ENCODE results near the gene COL5A3. TPM values are rescaled to one million over a fixed set of nuclear protein-coding genes. Genes with fewer than 3 reads are reported as not detected.

COL5A3 gene
- polyA plus RNA-seq (ENCODE audit: low read depth in 6 of 6): not detected

GRCh38 chr19:10010247-10010691, at the start of gene COL5A3:
Gene COL5A3, minus strand, starts transcription at chr19:10010504. Its CDS starts 119 bp downstream, at chr19:10010385.
- peaks cover 57 to 85% (median 73%) of the 10 kb centered on the region in 3 donors for H3K27me3 Mint-ChIP-seq
- ATAC-seq (ENCODE audit: low read depth in 2 of 2) (no peak), DNase-seq (no peak)
- peaks cover 0 to 28% of the 10 kb centered on the region in 2 donors for H3K36me3 Mint-ChIP-seq
- H3K9me3 Mint-ChIP-seq: peaks cover 4 to 16% (median 11%) of the 10 kb centered on the region in 7 donors
- H3K27ac Mint-ChIP-seq: no peak within 1 kb of the TSS
- peaks cover 5 to 14% (median 9%) of the 10 kb centered on the region in 3 donors for H3K4me1 Mint-ChIP-seq
- peak within 1 kb of the TSS in 4 of 8 donors; percentile 4 to 48 (median 24) for H3K4me3 Mint-ChIP-seq

DNA sequence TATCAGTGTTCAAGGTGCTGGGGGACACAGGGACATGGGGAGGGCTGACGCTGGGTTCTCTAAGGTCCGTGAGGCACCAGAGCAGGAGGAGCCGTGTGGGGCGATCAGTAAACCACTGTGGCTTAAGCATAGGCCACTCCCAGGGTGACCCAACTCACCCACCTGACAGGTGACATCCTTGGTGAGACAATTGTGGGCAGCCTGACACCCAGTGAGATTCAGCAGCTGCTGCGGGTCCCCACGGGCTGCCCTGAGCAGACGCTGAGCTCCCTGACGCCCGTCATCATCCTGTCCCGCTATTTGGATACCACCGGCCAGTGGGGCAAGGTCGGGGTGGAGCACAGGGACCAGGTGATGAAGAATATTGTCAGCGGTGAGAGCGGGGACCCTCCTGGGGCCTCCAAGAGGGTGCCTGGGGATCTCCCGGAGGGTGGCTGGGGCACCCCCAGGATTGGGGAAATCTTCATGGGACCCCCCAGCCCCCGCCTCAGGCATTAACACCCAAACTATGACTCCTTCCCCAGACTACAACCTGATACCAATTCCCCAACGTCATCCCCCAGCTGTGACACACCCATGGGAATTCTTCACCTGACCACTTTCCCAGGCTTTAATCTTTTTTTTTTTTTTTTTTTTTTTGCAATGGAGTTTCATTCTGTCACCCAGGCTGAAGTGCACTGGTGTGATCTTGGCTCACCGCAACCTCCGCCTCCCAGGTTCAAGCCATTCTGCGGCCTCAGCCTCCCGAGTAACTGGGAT, 42.5 kb upstream of the COL5A3 start:
- Mint-ChIP-seq H3K4me3 (no peak overlapping the region), H3K4me1 (peaks cover 0 to 6% (median 0%) of the 10 kb centered on the region in 3 donors), H3K9me3 (peaks cover 0 to 7% (median 3%) of the 10 kb centered on the region in 7 donors), H3K36me3 (no peaks in the 10 kb centered on the region), H3K27ac (no peak overlapping the region), H3K27me3 (peaks cover 0 to 26% (median 16%) of the 10 kb centered on the region in 3 donors)
- DNase-seq (no peak), ATAC-seq (ENCODE audit: low read depth in 2 of 2) (no peak)

DNA sequence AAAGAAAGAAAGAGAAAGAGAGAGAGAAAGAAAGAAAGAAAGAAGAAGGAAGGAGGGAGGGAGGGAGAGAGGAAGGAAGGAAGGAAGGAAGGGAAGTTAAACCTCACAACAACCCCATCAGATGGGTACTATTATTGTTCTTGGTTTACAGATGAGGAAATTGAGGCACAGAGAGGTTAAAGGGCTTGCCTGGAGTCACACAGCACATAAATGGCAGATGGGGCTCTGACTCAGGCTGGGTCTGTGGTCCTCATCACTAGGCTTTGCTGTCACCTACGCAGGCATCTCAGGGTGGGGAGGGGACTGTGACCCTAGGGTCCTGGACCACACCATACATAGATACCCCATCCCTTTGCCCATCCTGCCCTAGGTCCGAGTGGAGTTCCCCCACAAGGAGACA, 39.3 kb upstream of the COL5A3 start:
- Mint-ChIP-seq H3K36me3 (peaks cover 0 to 18% of the 10 kb centered on the region in 2 donors), H3K4me1 (peaks cover 0 to 6% (median 0%) of the 10 kb centered on the region in 3 donors), H3K4me3 (no peak overlapping the region), H3K9me3 (peaks cover 4 to 32% (median 18%) of the 10 kb centered on the region in 7 donors), H3K27ac (no peak overlapping the region), H3K27me3 (peaks cover 0 to 30% (median 24%) of the 10 kb centered on the region in 3 donors)
- DNase-seq (no peak), ATAC-seq (ENCODE audit: low read depth in 2 of 2) (no peak)

DNA sequence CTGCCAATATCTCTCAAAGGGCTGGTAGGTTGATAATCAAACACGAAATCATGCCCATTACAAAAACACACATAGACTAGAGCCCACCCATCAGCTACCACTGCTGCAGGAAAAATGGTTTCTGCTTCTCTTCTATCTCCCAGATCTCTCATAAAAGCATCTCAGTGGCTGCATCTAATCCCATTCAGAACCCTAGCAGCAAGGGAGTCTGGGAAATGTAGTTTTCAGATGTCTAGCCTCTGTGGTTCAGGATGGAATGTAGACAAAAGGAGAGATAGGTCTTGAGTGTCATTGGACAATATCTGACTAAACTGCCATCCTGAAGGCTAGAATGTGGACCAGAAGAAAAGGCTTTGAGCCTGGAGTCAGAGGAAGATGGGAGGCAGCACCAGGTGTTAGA, 35.1 kb upstream of the COL5A3 start:
- Mint-ChIP-seq H3K27me3 (peaks cover 7 to 43% (median 23%) of the 10 kb centered on the region in 3 donors), H3K9me3 (peaks cover 24 to 71% (median 59%) of the 10 kb centered on the region in 7 donors), H3K4me3 (no peak overlapping the region), H3K36me3 (peaks cover 12 to 54% of the 10 kb centered on the region in 2 donors), H3K27ac (no peak overlapping the region), H3K4me1 (peaks cover 0 to 6% (median 0%) of the 10 kb centered on the region in 3 donors)
- ATAC-seq (ENCODE audit: low read depth in 2 of 2): no peak
- DNase-seq: no peak

GRCh38 chr19:10044390-10044789, 34.1 kb upstream of the COL5A3 start:
- Mint-ChIP-seq H3K27ac (no peak overlapping the region), H3K9me3 (peaks cover 24 to 80% (median 60%) of the 10 kb centered on the region in 7 donors), H3K4me3 (no peak overlapping the region), H3K36me3 (peaks cover 12 to 54% of the 10 kb centered on the region in 2 donors), H3K27me3 (peaks cover 7 to 44% (median 25%) of the 10 kb centered on the region in 3 donors), H3K4me1 (peaks cover 0 to 6% (median 0%) of the 10 kb centered on the region in 3 donors)
- no peak for DNase-seq
- no peak for ATAC-seq (ENCODE audit: low read depth in 2 of 2)

- Mint-ChIP-seq H3K27ac (no peak overlapping the region), H3K4me1 (peaks cover 0 to 4% (median 0%) of the 10 kb centered on the region in 3 donors), H3K9me3 (peaks cover 28 to 88% (median 69%) of the 10 kb centered on the region in 7 donors), H3K4me3 (no peak overlapping the region), H3K27me3 (peaks cover 7 to 50% (median 35%) of the 10 kb centered on the region in 3 donors), H3K36me3 (peaks cover 12 to 54% of the 10 kb centered on the region in 2 donors)
- DNase-seq (peak; percentile 8), ATAC-seq (ENCODE audit: low read depth in 2 of 2) (no peak)
Observed at GRCh38 chr19:10043286-10043927, 33.1 kb upstream of the COL5A3 start.

GRCh38 chr19:10037809-10038208, 27.5 kb upstream of the COL5A3 start:
- H3K36me3 Mint-ChIP-seq: peaks cover 0 to 20% of the 10 kb centered on the region in 2 donors

GRCh38 chr19:10037367-10037766, 27.1 kb upstream of the COL5A3 start:
- H3K27ac Mint-ChIP-seq: no peak overlapping the region
- ATAC-seq (ENCODE audit: low read depth in 2 of 2) (no peak), DNase-seq (no peak)
- peaks cover 0 to 16% of the 10 kb centered on the region in 2 donors for H3K36me3 Mint-ChIP-seq
- H3K4me1 Mint-ChIP-seq: no peaks in the 10 kb centered on the region
- peaks cover 22 to 43% (median 37%) of the 10 kb centered on the region in 3 donors for H3K27me3 Mint-ChIP-seq
- no peak overlapping the region for H3K4me3 Mint-ChIP-seq
- H3K9me3 Mint-ChIP-seq: peaks cover 14 to 43% (median 33%) of the 10 kb centered on the region in 7 donors

More at GRCh38 chr19:10037809-10038208, 27.5 kb upstream of the COL5A3 start:
- Mint-ChIP-seq H3K9me3 (peaks cover 15 to 47% (median 36%) of the 10 kb centered on the region in 7 donors), H3K4me3 (no peak overlapping the region), H3K27ac (no peak overlapping the region), H3K4me1 (no peaks in the 10 kb centered on the region), H3K27me3 (peaks cover 17 to 38% (median 32%) of the 10 kb centered on the region in 3 donors)
- DNase-seq: no peak
- no peak for ATAC-seq (ENCODE audit: low read depth in 2 of 2)

DNA sequence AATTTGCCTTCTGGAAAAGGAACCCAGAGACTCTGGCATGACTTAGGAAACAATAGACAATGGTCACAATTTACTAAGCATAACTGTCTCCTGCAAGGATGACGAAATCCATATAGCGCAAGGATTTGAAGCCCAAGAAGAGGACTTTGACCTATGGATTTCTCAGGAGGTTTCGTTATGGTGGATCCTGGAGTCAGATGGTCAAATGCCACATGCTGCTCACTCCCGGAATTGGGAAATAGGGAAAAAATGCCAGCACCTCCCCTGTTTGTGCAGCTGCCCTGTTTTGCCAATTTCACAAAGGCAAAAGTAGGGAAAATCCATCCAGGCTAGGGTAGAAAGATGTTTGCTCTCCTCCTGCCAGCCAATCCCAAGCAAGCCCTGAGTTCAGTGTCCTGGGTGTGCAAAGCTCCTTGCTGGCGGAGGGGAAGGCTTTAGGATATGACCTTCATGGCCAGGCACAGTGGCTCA, 26.3 kb upstream of the COL5A3 start:
- Mint-ChIP-seq H3K4me1 (no peaks in the 10 kb centered on the region), H3K9me3 (peaks cover 12 to 35% (median 26%) of the 10 kb centered on the region in 7 donors), H3K27me3 (peaks cover 26 to 48% (median 42%) of the 10 kb centered on the region in 3 donors), H3K36me3 (peaks cover 0 to 9% of the 10 kb centered on the region in 2 donors), H3K27ac (no peak overlapping the region), H3K4me3 (no peak overlapping the region)
- ATAC-seq (ENCODE audit: low read depth in 2 of 2) (no peak), DNase-seq (no peak)

DNA sequence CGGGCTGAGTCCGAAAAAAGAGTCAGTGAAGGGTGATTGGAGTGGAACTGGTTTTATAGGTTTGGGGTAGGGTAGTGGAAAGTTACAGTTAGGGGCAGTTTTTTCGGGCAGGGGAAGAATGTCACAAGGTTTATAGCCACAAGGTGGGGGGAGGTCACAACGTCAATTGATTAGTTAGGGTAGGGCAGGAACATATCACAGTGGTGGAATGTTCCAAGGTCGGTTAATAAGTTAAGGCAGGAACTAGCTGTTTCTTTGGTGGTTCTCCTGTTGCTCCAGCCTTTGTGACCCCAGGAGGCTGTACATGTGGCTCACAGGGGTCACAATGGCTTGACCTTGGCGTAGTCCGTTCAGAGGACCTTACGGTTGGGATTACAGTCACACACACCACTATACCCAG, 23.3 kb upstream of the COL5A3 start:
- ATAC-seq (ENCODE audit: low read depth in 2 of 2) (no peak), DNase-seq (no peak)
- H3K27ac Mint-ChIP-seq: no peak overlapping the region
- no peaks in the 10 kb centered on the region for H3K4me1 Mint-ChIP-seq
- H3K36me3 Mint-ChIP-seq: no peaks in the 10 kb centered on the region
- peaks cover 24 to 31% (median 26%) of the 10 kb centered on the region in 3 donors for H3K27me3 Mint-ChIP-seq
- H3K9me3 Mint-ChIP-seq: peaks cover 0 to 10% (median 7%) of the 10 kb centered on the region in 7 donors
- H3K4me3 Mint-ChIP-seq: no peak overlapping the region

GRCh38 chr19:10027158-10027997, 17.1 kb upstream of the COL5A3 start:
- Mint-ChIP-seq H3K36me3 (no peaks in the 10 kb centered on the region), H3K27ac (peak overlapping the region in 2 of 6 donors; percentile 11 to 19), H3K27me3 (peaks cover 22 to 28% (median 27%) of the 10 kb centered on the region in 3 donors), H3K4me1 (peaks cover 0 to 4% (median 0%) of the 10 kb centered on the region in 3 donors), H3K9me3 (peaks cover 0 to 3% (median 0%) of the 10 kb centered on the region in 7 donors), H3K4me3 (no peak overlapping the region)
- DNase-seq (peak; percentile 55), ATAC-seq (ENCODE audit: low read depth in 2 of 2) (peak; percentile 78 to 80)

DNA sequence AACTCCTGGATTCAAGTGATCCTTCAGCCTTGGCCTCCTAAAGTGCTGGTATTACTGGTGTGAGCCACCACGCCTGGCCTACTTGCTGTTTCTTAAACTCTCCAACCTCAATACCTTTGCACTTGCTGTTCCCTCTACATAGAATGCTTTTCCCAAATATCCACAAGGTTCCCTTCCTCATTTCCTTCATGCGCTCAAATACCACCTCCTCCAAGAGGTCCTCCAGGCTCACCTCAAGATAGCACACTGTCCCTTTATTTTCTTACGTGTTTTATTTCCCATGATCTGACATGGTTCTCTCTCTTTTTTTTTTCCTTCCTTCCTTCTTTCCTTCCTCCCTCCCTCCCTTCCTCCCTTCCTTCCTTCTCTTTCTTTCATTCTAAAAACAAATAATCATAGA, 16.4 kb upstream of the COL5A3 start:
- DNase-seq: no peak
- no peak for ATAC-seq (ENCODE audit: low read depth in 2 of 2)
- Mint-ChIP-seq H3K4me3 (no peak overlapping the region), H3K4me1 (peaks cover 0 to 4% (median 0%) of the 10 kb centered on the region in 3 donors), H3K9me3 (peaks cover 0 to 2% (median 0%) of the 10 kb centered on the region in 7 donors), H3K27ac (peak overlapping the region in 1 of 6 donors; percentile 5), H3K36me3 (no peaks in the 10 kb centered on the region), H3K27me3 (peaks cover 18 to 25% (median 25%) of the 10 kb centered on the region in 3 donors)
